Activated CD4-positive, alpha-beta T cell treated with anti-CD3 and anti-CD28 coated beads, Interleukin-10, Interleukin-2, amounts not matched to agents 100 ng/mL and 50 ng/mL, durations not matched to agents 16 hours and 8 hours (primary cell): Measurements from ENCODE around the gene ZNF83.

Source experiments
- DNase-seq: peaks from one replicate; pipeline ENCODE4 v3.0.0-alpha.2; 2020

The ZNF83 gene

DNA sequence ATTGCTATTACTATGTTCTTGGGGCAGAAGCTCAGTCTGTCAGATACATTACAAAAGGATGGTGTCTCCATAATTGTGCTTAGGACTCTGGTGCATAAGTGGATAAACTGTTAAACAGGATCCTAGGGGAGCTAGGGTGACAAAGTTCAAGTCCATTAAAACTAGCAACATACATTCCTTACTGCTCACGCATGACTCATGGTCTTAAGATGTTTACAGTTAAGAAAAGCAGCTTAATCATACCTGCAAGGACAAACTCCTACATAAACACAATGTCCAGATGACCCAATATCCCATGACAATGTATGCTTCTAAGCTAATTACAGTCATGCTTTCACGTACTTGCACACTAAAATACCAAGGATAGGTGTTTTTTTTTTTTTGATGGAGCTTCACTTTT lies 71.6 kb downstream of the ZNF83 start:
- no peak for DNase-seq

DNA sequence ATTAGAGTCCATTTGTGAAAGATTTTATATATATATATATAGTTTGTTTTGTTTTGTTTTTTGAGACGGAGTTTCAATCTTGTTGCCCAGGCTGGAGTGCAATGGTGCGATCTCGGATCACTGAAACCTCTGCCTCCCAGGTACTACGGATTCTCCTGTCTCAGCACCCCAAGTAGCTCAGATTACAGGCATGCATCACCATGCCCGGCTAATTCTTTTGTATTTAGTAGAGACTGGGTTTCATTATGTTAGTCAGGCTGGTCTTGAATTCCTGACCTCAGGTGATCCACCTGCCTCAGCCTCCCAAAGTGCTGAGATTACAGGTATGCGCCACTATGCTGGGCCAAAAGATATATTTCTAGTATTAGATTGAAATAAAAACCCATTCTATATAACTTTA lies 72.0 kb downstream of the ZNF83 start:
- no peak for DNase-seq
